Measurements from ENCODE around the gene PAM. TPM values are rescaled to one million over a fixed set of nuclear protein-coding genes. Genes with fewer than 3 reads are reported as not detected.

PAM gene
- total RNA-seq, 2 donors from 2014 or later: 32.9 to 38.2 TPM

- Mint-ChIP-seq H3K9me3 (no peaks in the 10 kb centered on the region), H3K4me1 (peaks cover 2% of the 10 kb centered on the region), H3K27ac (no peak overlapping the region)
Measured at GRCh38 chr5:102927007-102927406, 171.9 kb downstream of the PAM start.

GRCh38 chr5:102930244-102930643 lies 175.1 kb downstream of the PAM start:
- H3K4me3 ChIP-seq (ENCODE audit: low read length): no peak overlapping the region
- H3K4me1 ChIP-seq (ENCODE audit: control insufficient read depth, insufficient read depth, low read length): no peaks in the 10 kb centered on the region
- no peaks in the 10 kb centered on the region for H3K9me3 Mint-ChIP-seq
- no peaks in the 10 kb centered on the region for H3K27me3 Mint-ChIP-seq (ENCODE audit: insufficient read depth)
- no peak overlapping the region for H3K27ac ChIP-seq (ENCODE audit: low read depth, low read length)
- no peaks in the 10 kb centered on the region for H3K36me3 ChIP-seq (ENCODE audit: control insufficient read depth, insufficient read depth, low read length)
- no peak for TF ChIP-seq CTCF (conservative IDR thresholded peaks at IDR 0.05)
- no peaks in the 10 kb centered on the region for H3K9me3 ChIP-seq (ENCODE audit: control insufficient read depth, low read length)
- no peaks in the 10 kb centered on the region for H3K36me3 Mint-ChIP-seq (ENCODE audit: low read depth)
- no peaks in the 10 kb centered on the region for H3K4me1 Mint-ChIP-seq
- 88 to 91% methylated on average over 3 of the region's 3 CpGs for WGBS, 2 experiments (ENCODE audit: insufficient coverage in 1 of 2, insufficient read length in 1 of 2)
- DNase-seq: no peak
- H3K9ac ChIP-seq (ENCODE audit: extremely low read depth, low read length, poor library complexity, severe bottlenecking): no peak overlapping the region
- no peaks in the 10 kb centered on the region for H3K27me3 ChIP-seq (ENCODE audit: control insufficient read depth, insufficient read depth, low read length, poor library complexity, severe bottlenecking)
- H3K4me3 Mint-ChIP-seq: no peak overlapping the region
- H3K27ac Mint-ChIP-seq: no peak overlapping the region

More at GRCh38 chr5:102927007-102927406, 171.9 kb downstream of the PAM start:
- H3K27me3 ChIP-seq (ENCODE audit: control insufficient read depth, insufficient read depth, low read length, poor library complexity, severe bottlenecking): no peaks in the 10 kb centered on the region
- no peak for TF ChIP-seq CTCF (conservative IDR thresholded peaks at IDR 0.05)
- H3K4me3 ChIP-seq (ENCODE audit: low read length): no peak overlapping the region
- no peak overlapping the region for H3K27ac ChIP-seq (ENCODE audit: low read depth, low read length)
- no peaks in the 10 kb centered on the region for H3K9me3 ChIP-seq (ENCODE audit: control insufficient read depth, low read length)
- 88 to 92% methylated on average over 5 to 6 of the region's 6 CpGs for WGBS, 2 experiments (ENCODE audit: insufficient coverage in 1 of 2, insufficient read length in 1 of 2)
- DNase-seq: no peak
- Mint-ChIP-seq H3K36me3 (ENCODE audit: low read depth) (no peaks in the 10 kb centered on the region), H3K4me3 (no peak overlapping the region), H3K27me3 (ENCODE audit: insufficient read depth) (no peaks in the 10 kb centered on the region)
- no peaks in the 10 kb centered on the region for H3K4me1 ChIP-seq (ENCODE audit: control insufficient read depth, insufficient read depth, low read length)
- no peak overlapping the region for H3K9ac ChIP-seq (ENCODE audit: extremely low read depth, low read length, poor library complexity, severe bottlenecking)
- H3K36me3 ChIP-seq (ENCODE audit: control insufficient read depth, insufficient read depth, low read length): no peaks in the 10 kb centered on the region

- no peak for DNase-seq
- WGBS, 2 experiments (ENCODE audit: insufficient coverage in 1 of 2, insufficient read length in 1 of 2): 86 to 92% methylated on average over 5 to 6 of the region's 6 CpGs
- Histone ChIP-seq H3K4me1 (ENCODE audit: control insufficient read depth, insufficient read depth, low read length) (no peaks in the 10 kb centered on the region), H3K9ac (ENCODE audit: extremely low read depth, low read length, poor library complexity, severe bottlenecking) (no peak overlapping the region), H3K4me3 (ENCODE audit: low read length) (no peak overlapping the region), H3K36me3 (ENCODE audit: control insufficient read depth, insufficient read depth, low read length) (no peaks in the 10 kb centered on the region), H3K27me3 (ENCODE audit: control insufficient read depth, insufficient read depth, low read length, poor library complexity, severe bottlenecking) (no peaks in the 10 kb centered on the region), H3K27ac (ENCODE audit: low read depth, low read length) (no peak overlapping the region), H3K9me3 (ENCODE audit: control insufficient read depth, low read length) (no peaks in the 10 kb centered on the region)
- no peaks in the 10 kb centered on the region for H3K9me3 Mint-ChIP-seq
- no peaks in the 10 kb centered on the region for H3K27me3 Mint-ChIP-seq (ENCODE audit: insufficient read depth)
- H3K27ac Mint-ChIP-seq: peak overlapping the region; percentile 24
- no peaks in the 10 kb centered on the region for H3K4me1 Mint-ChIP-seq
- no peaks in the 10 kb centered on the region for H3K36me3 Mint-ChIP-seq (ENCODE audit: low read depth)
- no peak overlapping the region for H3K4me3 Mint-ChIP-seq
- no peak for TF ChIP-seq CTCF (conservative IDR thresholded peaks at IDR 0.05)
Measured at GRCh38 chr5:102931085-102931725, 176.1 kb downstream of the PAM start.
